ENCODE measurements around the gene ZNF365.

GRCh38 chr10:62430881-62431280 lies 56.7 kb downstream of the ZNF365 start:
- TF ChIP-seq CTCF (IDR thresholded peaks at IDR 0.05), result no peak
- TF ChIP-seq POLR2A (IDR thresholded peaks at IDR 0.05), result no peak
- TF ChIP-seq EP300 (IDR thresholded peaks at IDR 0.05), result no peak

All from tibial nerve (tissue), 4 donors.